GM23248 (cell line): Measurements from ENCODE around the gene ZNF575. TPM values are rescaled to one million over a fixed set of nuclear protein-coding genes. Genes with fewer than 3 reads are reported as not detected.

ENCODE experiments used
- DNase-seq: peaks from one replicate; pipeline ENCODE4 v3.0.0-alpha.2; 2015
- H2AFZ ChIP-seq: fragments of 200-600 bp; sonication (generic); 2 replicates; pipeline ENCODE4 v1.6.1; 2016; ENCODE audit warnings: antibody characterized with exemption
- H3F3A ChIP-seq: fragments of 200-600 bp; sonication (generic); 2 replicates; pipeline ENCODE4 v1.6.1; 2016; ENCODE audit warnings: mild to moderate bottlenecking, antibody characterized with exemption, mixed run types; ENCODE audit not compliant: insufficient read depth
- H3K27ac ChIP-seq: fragments of 200-600 bp; sonication (generic); 2 replicates; pipeline ENCODE4 v1.5.1; 2016; ENCODE audit warnings: mild to moderate bottlenecking
- H3K27me3 ChIP-seq: fragments of 200-600 bp; sonication (generic); replicated peaks from 2 replicates; pipeline ENCODE4 v1.6.1; 2016; ENCODE audit warnings: mild to moderate bottlenecking; ENCODE audit not compliant: insufficient read depth
- H3K36me3 ChIP-seq: fragments of 200-600 bp; sonication (generic); 2 replicates; pipeline ENCODE4 v1.6.1; 2016; ENCODE audit warnings: low read depth, mild to moderate bottlenecking
- H3K4me1 ChIP-seq: fragments of 200-600 bp; sonication (generic); 2 replicates; pipeline ENCODE4 v1.6.1; 2016; ENCODE audit warnings: mild to moderate bottlenecking; ENCODE audit not compliant: insufficient read depth
- H3K4me2 ChIP-seq: fragments of 200-600 bp; sonication (generic); one replicate; pipeline ENCODE4 v1.6.1; 2016; ENCODE audit warnings: mild to moderate bottlenecking; ENCODE audit not compliant: unreplicated experiment
- H3K4me3 ChIP-seq: fragments of 200-600 bp; sonication (generic); 2 replicates; pipeline ENCODE4 v1.5.1; 2016; ENCODE audit warnings: mild to moderate bottlenecking
- H3K79me2 ChIP-seq: fragments of 200-600 bp; sonication (generic); 2 replicates; pipeline ENCODE4 v1.6.1; 2016; ENCODE audit warnings: mild to moderate bottlenecking; ENCODE audit not compliant: insufficient read depth
- H3K9ac ChIP-seq: fragments of 200-600 bp; sonication (generic); 2 replicates; pipeline ENCODE4 v1.6.1; 2016; ENCODE audit warnings: mild to moderate bottlenecking
- H3K9me2 ChIP-seq: fragments of 200-600 bp; sonication (generic); 2 replicates; pipeline ENCODE4 v1.6.1; 2016; ENCODE audit warnings: mixed run types, mild to moderate bottlenecking, moderate library complexity; ENCODE audit not compliant: insufficient read depth
- H3K9me3 ChIP-seq: fragments of 200-600 bp; sonication (generic); one replicate; pipeline ENCODE4 v1.6.1; 2017; ENCODE audit warnings: low read depth
- H4K20me1 ChIP-seq: fragments of 200-600 bp; sonication (generic); 2 replicates; pipeline ENCODE4 v1.6.0; 2016; ENCODE audit not compliant: insufficient read depth
- EZH2 ChIP-seq: fragments of 200-600 bp; sonication (generic); IDR thresholded peaks from 2 replicates; pipeline ENCODE4 v1.6.1; 2018; ENCODE audit warnings: antibody characterized with exemption, mild to moderate bottlenecking; ENCODE audit not compliant: insufficient read depth, poor library complexity, severe bottlenecking
- EZH2phosphoT487 ChIP-seq: fragments of 200-600 bp; sonication (generic); IDR thresholded peaks from 2 replicates; pipeline ENCODE4 v1.6.1; 2018; ENCODE audit warnings: antibody characterized with exemption, moderate library complexity, mild to moderate bottlenecking, low read depth; ENCODE audit not compliant: insufficient read depth
- WGBS, 2 experiments: methylation state at CpG; one replicate each; pipeline ENCODE4 v1.1.6; 2015 to 2017; ENCODE audit warnings: low lambda C conversion rate in 2 of 2, low coverage in 1 of 2; ENCODE audit errors: missing lambda C conversion rate in 2 of 2; 5-methylcytosine and 5-hydroxymethylcytosine counted together
- in situ Hi-C: fragments of 300-500 bp; cut with MboI; formaldehyde crosslinking; loops from 2 replicates; pipeline ENCODE4 v1.15.0; 2020
- polyA plus RNA-seq: library from polyadenylated mRNA; unstranded; fragments of >200 nt; fragmentation: Nextera tagmentation; extraction: Ambion mirVana; gene quantifications from 2 replicates; pipeline ENCODE4 v1.2.1, GENCODE V29; 2016
- total RNA-seq: library from RNA; depleted of rRNA; stranded (reverse); fragments of >200 nt; shearing (Covaris generic); gene quantifications from 2 replicates; pipeline ENCODE4 v1.2.3, GENCODE V29; 2014

Gene ZNF575
- total and polyA plus RNA-seq, 2 experiments from 2014 or later, result 0.22 to 3.1 TPM

DNA sequence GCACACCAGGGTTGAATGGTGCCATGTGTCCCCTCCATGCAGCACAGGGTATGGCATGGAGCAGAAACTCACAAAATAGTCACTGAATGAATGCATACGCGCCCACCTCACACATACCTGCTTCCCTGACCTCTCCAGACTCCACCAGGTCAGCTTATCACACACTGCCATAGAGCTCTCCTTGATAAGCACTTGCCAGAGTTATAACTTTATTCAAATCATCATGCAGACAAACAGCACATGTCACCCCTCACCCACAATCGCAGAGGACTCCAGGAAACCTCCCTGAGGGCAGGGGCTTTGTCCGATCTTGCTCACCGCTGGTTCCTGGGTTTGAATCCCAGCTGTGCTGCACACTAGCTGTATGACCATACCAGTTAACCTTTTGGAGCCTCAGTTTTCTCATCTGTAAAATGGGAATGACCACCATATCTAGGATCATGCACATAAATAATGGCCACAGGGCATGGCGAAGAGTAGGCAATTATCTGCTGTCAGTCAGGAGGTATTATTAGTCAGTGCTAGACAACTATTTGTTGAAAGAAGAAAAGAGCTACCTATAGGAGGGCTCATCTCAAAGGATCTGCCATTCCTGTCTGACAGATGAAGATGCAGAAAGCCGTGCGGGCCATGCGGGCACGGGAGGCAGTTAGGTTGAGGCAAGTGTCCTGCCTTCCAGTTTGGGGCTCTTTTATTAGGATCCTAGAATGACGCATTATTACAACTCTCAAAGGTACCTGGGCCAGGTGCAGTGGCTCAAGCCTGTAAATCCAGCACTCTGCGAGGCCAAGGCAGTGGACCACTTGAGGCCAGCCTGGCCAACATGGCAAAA, 28.4 kb downstream of the ZNF575 start:
- Histone ChIP-seq H3K9me3 (no peaks in the 10 kb centered on the region), H3K79me2 (0 out of 2 replicates have a peak, but pooled peaks cover 5% of the 10 kb centered on the region), H3K36me3 (no peaks in the 10 kb centered on the region), H3F3A (peaks cover 31% of the 10 kb centered on the region), H2AFZ (no peak overlapping the region), H4K20me1 (no peaks in the 10 kb centered on the region), H3K9me2 (no peaks in the 10 kb centered on the region), H3K27me3 (no peaks in the 10 kb centered on the region), H3K4me3 (no peak overlapping the region), H3K27ac (no peak overlapping the region), H3K9ac (no peak overlapping the region), H3K4me1 (peaks cover 8% of the 10 kb centered on the region; the same call in 1 of the 2 replicates), H3K4me2 (no peak overlapping the region)
- DNase-seq, result no peak
- no peak for TF ChIP-seq EZH2phosphoT487
- no peak for TF ChIP-seq EZH2
- in situ Hi-C loops, result no loop called here
- WGBS, 2 experiments, result 90% methylated on average over 12 of the region's 12 CpGs

- H3K79me2 ChIP-seq, result 0 out of 2 replicates have a peak, but pooled peaks cover 5% of the 10 kb centered on the region
- no peaks in the 10 kb centered on the region for H3K36me3 ChIP-seq
- peaks cover 8% of the 10 kb centered on the region; the same call in 1 of the 2 replicates for H3K4me1 ChIP-seq
- no peak overlapping the region for H3K4me2 ChIP-seq
- no peak for DNase-seq
- 70 to 76% methylated on average over 6 of the region's 6 CpGs for WGBS, 2 experiments
- TF ChIP-seq EZH2phosphoT487, result no peak
- no peak for TF ChIP-seq EZH2
- peaks cover 31% of the 10 kb centered on the region for H3F3A ChIP-seq
- no peaks in the 10 kb centered on the region for H4K20me1 ChIP-seq
- no peaks in the 10 kb centered on the region for H3K9me3 ChIP-seq
- H3K27me3 ChIP-seq, result no peaks in the 10 kb centered on the region
- no peaks in the 10 kb centered on the region for H3K9me2 ChIP-seq
- H2AFZ ChIP-seq, result no peak overlapping the region
- in situ Hi-C loops, result no loop called here
- H3K4me3 ChIP-seq, result no peak overlapping the region
- peak overlapping the region; percentile 71 for H3K27ac ChIP-seq
- H3K9ac ChIP-seq, result no peak overlapping the region
Observed at GRCh38 chr19:43562226-43562697, 29.3 kb downstream of the ZNF575 start.

DNA sequence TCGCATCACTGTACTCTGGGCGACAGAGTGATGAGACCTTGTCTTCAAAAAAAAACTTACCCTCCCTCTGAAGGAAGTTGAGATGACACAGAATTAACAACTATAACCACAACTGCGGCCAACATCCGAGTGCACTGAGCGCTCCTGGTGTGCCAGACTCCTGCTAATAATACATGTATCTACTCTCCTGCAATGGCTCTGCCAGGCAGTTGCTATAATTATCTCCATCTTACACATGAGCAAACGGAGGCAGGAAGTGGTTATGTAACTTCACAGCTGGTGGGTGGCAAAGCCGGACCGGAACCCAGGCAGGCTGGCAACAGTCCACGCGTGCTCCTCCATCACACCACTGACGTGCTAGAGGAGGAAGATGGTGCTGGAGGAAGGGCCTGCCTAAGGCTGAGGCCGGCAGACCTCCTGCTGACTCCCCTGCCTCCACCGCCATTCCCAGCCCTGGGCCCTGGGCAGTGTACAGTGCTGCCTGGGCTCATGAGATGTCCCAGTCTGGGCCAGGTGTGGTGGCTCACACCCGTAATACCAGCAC, 29.8 kb downstream of the ZNF575 start:
- H3K27ac ChIP-seq, result peak overlapping the region; percentile 71
- H3K79me2 ChIP-seq, result 0 out of 2 replicates have a peak, but pooled peaks cover 5% of the 10 kb centered on the region
- WGBS, 2 experiments, result 39 to 40% methylated on average over 14 of the region's 14 CpGs
- peaks cover 8% of the 10 kb centered on the region; the same call in 1 of the 2 replicates for H3K4me1 ChIP-seq
- H3K4me3 ChIP-seq, result no peak overlapping the region
- DNase-seq, result peak; percentile 88
- no peaks in the 10 kb centered on the region for H4K20me1 ChIP-seq
- no peaks in the 10 kb centered on the region for H3K36me3 ChIP-seq
- no peaks in the 10 kb centered on the region for H3K27me3 ChIP-seq
- no peak overlapping the region for H2AFZ ChIP-seq
- in situ Hi-C loops, result no loop called here
- H3K4me2 ChIP-seq, result peak overlapping the region; percentile 10
- no peak for TF ChIP-seq EZH2phosphoT487
- no peak for TF ChIP-seq EZH2
- H3K9me3 ChIP-seq, result no peaks in the 10 kb centered on the region
- H3K9ac ChIP-seq, result peak overlapping the region; percentile 22; the same call in 1 of the 2 replicates
- no peaks in the 10 kb centered on the region for H3K9me2 ChIP-seq
- H3F3A ChIP-seq, result peaks cover 29% of the 10 kb centered on the region

GRCh38 chr19:43563816-43564457, 30.9 kb downstream of the ZNF575 start:
- TF ChIP-seq EZH2phosphoT487, result no peak
- no peak for TF ChIP-seq EZH2
- Histone ChIP-seq H3K4me3 (no peak overlapping the region), H3K27ac (no peak overlapping the region), H3K4me2 (no peak overlapping the region), H3K79me2 (peaks cover 16% of the 10 kb centered on the region), H3K27me3 (no peaks in the 10 kb centered on the region), H3K9me3 (no peaks in the 10 kb centered on the region), H2AFZ (no peak overlapping the region), H3K9me2 (no peaks in the 10 kb centered on the region), H3F3A (peaks cover 25% of the 10 kb centered on the region), H3K36me3 (no peaks in the 10 kb centered on the region), H3K4me1 (peaks cover 8% of the 10 kb centered on the region; the same call in 1 of the 2 replicates), H3K9ac (no peak overlapping the region), H4K20me1 (no peaks in the 10 kb centered on the region)
- WGBS, 2 experiments, result 89 to 91% methylated on average over 10 of the region's 10 CpGs
- DNase-seq, result no peak
- in situ Hi-C loops, result no loop called here
